GM12878 (cell line): ENCODE results near the gene CLRN1. TPM values are rescaled to one million over a fixed set of nuclear protein-coding genes. Genes with fewer than 3 reads are reported as not detected.

Experiments used
- ATAC-seq: fragments of 200-7000 bp; cut with Tn5 transposase; 3 replicates; pipeline ENCODE4 v1.9.1; 2020; ENCODE audit warnings: mild to moderate bottlenecking, moderate library complexity
- BruUV-seq: library from RNA; stranded (reverse); fragments of 400-500 nt; replicated peaks from 2 replicates; lab custom pipeline; 2021; lab: Mats Ljungman, UMichigan
- CTCF ChIA-PET: fragments of 300-600 bp; sonication (Branson Sonifier 250); formaldehyde crosslinking; extraction: SDS; loops from one replicate; lab custom pipeline; 2021; ENCODE audit warnings: inconsistent platforms; lab: Yijun Ruan, JAX
- POLR2A ChIA-PET: fragments of 350-600 bp; formaldehyde crosslinking; extraction: SDS; loops from one replicate; lab custom pipeline; 2021; ENCODE audit warnings: inconsistent platforms; lab: Charles Lee
- RAD21 ChIA-PET: fragments of 300-600 bp; sonication (Branson Sonifier 250); formaldehyde crosslinking; loops from one replicate; lab custom pipeline; 2023; ENCODE audit warnings: antibody characterized with exemption; ENCODE audit not compliant: unreplicated experiment; lab: Charles Lee
- SMC1A ChIA-PET: fragments of 300-600 bp; sonication (Branson Sonifier 250); formaldehyde crosslinking; loops from one replicate; lab custom pipeline; 2023; ENCODE audit not compliant: unreplicated experiment, uncharacterized antibody; lab: Charles Lee
- DNase-seq: peaks from one replicate; pipeline ENCODE4 v3.0.0-alpha.2; 2011; ENCODE audit warnings: low read depth, low spot score
- FAIRE-seq: peaks from 3 replicates; lab custom pipeline; 2011; peaks lifted over from hg19 to GRCh38; lab: Jason Lieb, UNC
- H2AFZ ChIP-seq: 2 replicates; pipeline ENCODE4 v1.6.0; 2011; ENCODE audit warnings: low read depth, low read length, control low read depth; ENCODE audit not compliant: control insufficient read depth
- H3K27ac ChIP-seq: 2 replicates; pipeline ENCODE4 v1.5.1; 2011; ENCODE audit warnings: control low read depth; ENCODE audit not compliant: control insufficient read depth, insufficient read depth
- H3K27me3 ChIP-seq, 2 experiments: replicated peaks in 1 of 2; 2 replicates each; pipeline versions ENCODE4 v1.6.0 to v1.6.1; 2011; ENCODE audit warnings: low read length in 1 of 2; ENCODE audit not compliant: control insufficient read depth in 2 of 2, insufficient read depth in 2 of 2
- H3K36me3 ChIP-seq, 2 experiments: 2 replicates each; pipeline ENCODE4 v1.5.1; 2011; ENCODE audit warnings: low read length in 1 of 2; ENCODE audit not compliant: control insufficient read depth in 2 of 2, insufficient read depth in 2 of 2
- H3K4me1 ChIP-seq: 2 replicates; pipeline ENCODE4 v1.6.1; 2011; ENCODE audit warnings: mild to moderate bottlenecking, low read length, moderate library complexity, mixed read lengths; ENCODE audit not compliant: control insufficient read depth, insufficient read depth
- H3K4me2 ChIP-seq: 2 replicates; pipeline ENCODE4 v1.6.0; 2011; ENCODE audit warnings: control low read depth; ENCODE audit not compliant: control insufficient read depth, insufficient read depth
- H3K4me3 ChIP-seq: fragments of 200-600 bp; sonication (generic); 2 replicates; pipeline ENCODE4 v1.5.1; 2016
- H3K79me2 ChIP-seq: 2 replicates; pipeline ENCODE4 v1.6.0; 2011; ENCODE audit warnings: low read length; ENCODE audit not compliant: control insufficient read depth, insufficient read depth
- H3K9ac ChIP-seq: 2 replicates; pipeline ENCODE4 v1.8.0; 2011; ENCODE audit warnings: low read length, control low read depth, mixed read lengths; ENCODE audit not compliant: control insufficient read depth, insufficient read depth
- H3K9me3 ChIP-seq: replicated peaks from 3 replicates; pipeline ENCODE4 v1.5.1; 2011; ENCODE audit warnings: mild to moderate bottlenecking, low read length; ENCODE audit not compliant: control insufficient read depth, insufficient read depth
- H4K20me1 ChIP-seq: 2 replicates; pipeline ENCODE4 v1.6.0; 2011; ENCODE audit not compliant: control insufficient read depth, insufficient read depth
- CBX5 ChIP-seq: sonication (generic); IDR thresholded peaks from 2 replicates; pipeline ENCODE4 v1.6.1; 2016; ENCODE audit warnings: low read depth, moderate library complexity, mild to moderate bottlenecking, inconsistent platforms
- CREB1 ChIP-seq: IDR thresholded peaks from 2 replicates; pipeline ENCODE4 v1.6.1; 2012; ENCODE audit warnings: low read depth, mild to moderate bottlenecking, inconsistent platforms
- EED ChIP-seq: sonication (generic); IDR thresholded peaks from 2 replicates; pipeline ENCODE4 v1.6.1; 2016; ENCODE audit warnings: antibody characterized with exemption, low read depth
- FOXM1 ChIP-seq: IDR thresholded peaks from 2 replicates; pipeline ENCODE4 v1.6.1; 2012; ENCODE audit warnings: low read depth, mild to moderate bottlenecking, inconsistent platforms, low read length, moderate library complexity
- HDGF ChIP-seq: fragments of 450-650 bp; IDR thresholded peaks from 2 replicates; pipeline ENCODE4 v1.6.1; 2016; ENCODE audit warnings: antibody characterized with exemption
- IRF4 ChIP-seq: IDR thresholded peaks from 2 replicates; pipeline ENCODE4 v1.6.1; 2011; ENCODE audit warnings: low read depth, low read length
- JUND ChIP-seq: IDR thresholded peaks from 2 replicates; pipeline ENCODE4 v1.6.1; 2012; ENCODE audit warnings: low read depth, mild to moderate bottlenecking, low read length, improper control_type of control experiment, moderate library complexity
- NFYA ChIP-seq: IDR thresholded peaks from 2 replicates; pipeline ENCODE4 v1.6.1; 2011; ENCODE audit warnings: low read depth, mild to moderate bottlenecking, low read length, improper control_type of control experiment, borderline replicate concordance
- NFYB ChIP-seq: IDR thresholded peaks from 2 replicates; pipeline ENCODE4 v1.6.1; 2011; ENCODE audit warnings: low read depth, mild to moderate bottlenecking, low read length, improper control_type of control experiment, moderate library complexity; ENCODE audit not compliant: insufficient read depth
- NRF1 ChIP-seq: conservative IDR thresholded peaks from 2 replicates; pipeline ENCODE4 v1.6.1; 2011; ENCODE audit warnings: mild to moderate bottlenecking, low read depth, low read length, improper control_type of control experiment
- PAX8 ChIP-seq: fragments of 450-650 bp; IDR thresholded peaks from 2 replicates; pipeline ENCODE4 v1.6.1; 2017; ENCODE audit warnings: mild to moderate bottlenecking, moderate library complexity
- PML ChIP-seq: IDR thresholded peaks from 2 replicates; pipeline ENCODE4 v1.6.1; 2012; ENCODE audit warnings: low read length, inconsistent platforms
- RBBP5 ChIP-seq: fragments of 200-600 bp; sonication (generic); conservative IDR thresholded peaks from 2 replicates; pipeline ENCODE4 v1.6.1; 2016
- SMARCA5 ChIP-seq: fragments of 450-650 bp; IDR thresholded peaks from 2 replicates; pipeline ENCODE4 v1.6.1; 2017; ENCODE audit warnings: mild to moderate bottlenecking
- SUZ12 ChIP-seq: fragments of 200-600 bp; sonication (generic); IDR thresholded peaks from one replicate; pipeline ENCODE4 v1.6.1; 2018; ENCODE audit warnings: antibody characterized with exemption, mild to moderate bottlenecking; ENCODE audit not compliant: unreplicated experiment
- TAF1 ChIP-seq: IDR thresholded peaks from 2 replicates; pipeline ENCODE4 v1.6.1; 2011; ENCODE audit warnings: mild to moderate bottlenecking, low read depth, low read length, borderline replicate concordance
- YY1 ChIP-seq: IDR thresholded peaks from 2 replicates; pipeline ENCODE4 v1.6.1; 2011; ENCODE audit warnings: low read depth, mild to moderate bottlenecking, low read length
- ZZZ3 ChIP-seq: IDR thresholded peaks from 2 replicates; pipeline ENCODE4 v1.6.1; 2011; ENCODE audit warnings: low read depth; ENCODE audit not compliant: control insufficient read depth, insufficient read length
- WGBS: methylation state at CpG from one replicate; pipeline ENCODE4 v1.1.6; 2016; ENCODE audit warnings: low lambda C conversion rate; ENCODE audit not compliant: insufficient replicate concordance, insufficient coverage; ENCODE audit errors: missing lambda C conversion rate; 5-methylcytosine and 5-hydroxymethylcytosine counted together
- in situ Hi-C: fragments of 300-500 bp; cut with MboI; formaldehyde crosslinking; loops from 9 replicates; pipeline ENCODE4 v1.14.3; 2018; ENCODE audit warnings: mixed read lengths
- intact Hi-C: fragments of 100-400 bp; cut with micrococcal nuclease; formaldehyde crosslinking; loops from one replicate; pipeline ENCODE4 v1.14.2; 2022; ENCODE audit not compliant: unreplicated experiment
- polyA plus RNA-seq, 11 experiments: library from polyadenylated mRNA; depleted of rRNA in 4 of 11; unstranded in 6 of 11; stranded (reverse) in 5 of 11; fragments of >200 nt; fragmentation: Nextera tagmentation in 4 of 11; fragmentation: Illumina TruSeq in 1 of 11; extraction: Ambion mirVana in 4 of 11; extraction: Trizol in 1 of 11; gene quantifications; 1 replicate in 1 of 11; 2 replicates in 10 of 11; pipeline versions ENCODE4 v1.2.1 to v1.2.3, GENCODE V29; 2011 to 2016; ENCODE audit warnings: inconsistent platforms in 2 of 11, missing spikeins in 2 of 11, low read depth in 1 of 11
- total RNA-seq, 4 experiments: library from RNA; depleted of rRNA in 3 of 4; stranded (reverse); fragments of >200 nt in 3 of 4; fragmentation: Illumina TruSeq in 1 of 4; extraction: Trizol in 1 of 4; gene quantifications; 2 replicates each; pipeline versions ENCODE4 v1.2.1 to v1.2.3, GENCODE V29; 2013 to 2021
- TF ChIP-seq, protein P1 (sequence below): fragments of 450-650 bp; IDR thresholded peaks from 2 replicates; pipeline ENCODE4 v1.6.1; 2017; ENCODE audit warnings: low read depth, mild to moderate bottlenecking, moderate library complexity
- TF ChIP-seq, protein P2 (sequence below): fragments of 450-650 bp; IDR thresholded peaks from 2 replicates; pipeline ENCODE4 v1.6.1; 2016; ENCODE audit warnings: mild to moderate bottlenecking, moderate library complexity, borderline replicate concordance

The CLRN1 gene
- total and polyA plus RNA-seq, 10 of the 15 experiments (the other 5 are each of a cell fraction or from before 2014, with no cell fraction given): not detected

DNA sequence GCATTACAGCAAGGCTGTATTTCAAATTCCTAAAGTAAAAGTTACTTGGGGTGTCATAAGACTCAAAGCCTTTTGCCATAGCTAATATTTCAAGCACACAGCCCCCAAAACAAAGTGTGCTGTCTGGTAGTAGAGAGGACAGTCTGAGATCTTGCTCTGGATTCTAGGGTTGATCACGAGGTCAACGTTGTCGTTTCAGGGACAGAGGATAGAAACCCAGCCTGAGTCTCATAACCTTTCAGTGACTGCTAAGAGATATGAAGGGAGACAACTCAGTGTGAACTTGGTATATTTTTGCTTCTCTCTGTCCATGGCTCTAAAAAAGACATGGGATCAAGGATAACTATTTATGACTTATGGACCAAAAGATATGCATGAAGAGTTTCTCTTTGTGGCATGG lies 41.7 kb downstream of the CLRN1 start (continued):
- TF ChIP-seq HDGF: no peak
- TF ChIP-seq, protein P1, sequence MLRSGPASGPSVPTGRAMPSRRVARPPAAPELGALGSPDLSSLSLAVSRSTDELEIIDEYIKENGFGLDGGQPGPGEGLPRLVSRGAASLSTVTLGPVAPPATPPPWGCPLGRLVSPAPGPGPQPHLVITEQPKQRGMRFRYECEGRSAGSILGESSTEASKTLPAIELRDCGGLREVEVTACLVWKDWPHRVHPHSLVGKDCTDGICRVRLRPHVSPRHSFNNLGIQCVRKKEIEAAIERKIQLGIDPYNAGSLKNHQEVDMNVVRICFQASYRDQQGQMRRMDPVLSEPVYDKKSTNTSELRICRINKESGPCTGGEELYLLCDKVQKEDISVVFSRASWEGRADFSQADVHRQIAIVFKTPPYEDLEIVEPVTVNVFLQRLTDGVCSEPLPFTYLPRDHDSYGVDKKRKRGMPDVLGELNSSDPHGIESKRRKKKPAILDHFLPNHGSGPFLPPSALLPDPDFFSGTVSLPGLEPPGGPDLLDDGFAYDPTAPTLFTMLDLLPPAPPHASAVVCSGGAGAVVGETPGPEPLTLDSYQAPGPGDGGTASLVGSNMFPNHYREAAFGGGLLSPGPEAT: no peak

DNA sequence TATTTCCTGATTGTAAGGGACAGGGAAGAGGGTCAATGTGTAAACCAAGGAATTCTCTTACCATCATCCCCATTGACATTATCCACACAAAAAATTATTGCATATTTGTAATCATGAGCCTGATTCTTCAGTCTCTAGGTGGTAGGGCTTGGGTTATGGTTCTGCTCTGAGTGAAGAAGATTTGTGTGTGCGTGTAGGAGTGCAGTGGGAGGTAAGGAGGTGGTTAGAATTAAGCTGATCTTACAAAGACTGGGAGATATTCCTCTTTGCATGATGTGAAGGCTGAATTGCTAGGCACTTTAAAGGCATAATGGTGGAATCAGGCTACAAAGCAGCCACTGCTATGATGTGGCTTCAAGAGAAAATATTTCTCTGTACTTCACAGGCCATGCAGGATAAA lies 44.3 kb downstream of the CLRN1 start:
- no TSS peak for BruUV-seq
- peaks cover 0 to 2% of the 10 kb centered on the region in 2 experiments; a peak in 2 of 4 replicates for H3K27me3 ChIP-seq
- no peaks in the 10 kb centered on the region for H4K20me1 ChIP-seq
- FAIRE-seq (no peak), DNase-seq (no peak), ATAC-seq (no peak)
- H3K27ac ChIP-seq: no peak overlapping the region
- H3K9ac ChIP-seq: no peak overlapping the region
- no peaks in the 10 kb centered on the region for H3K9me3 ChIP-seq
- POLR2A ChIA-PET: no interaction called here
- H2AFZ ChIP-seq: no peak overlapping the region
- no peaks in the 10 kb centered on the region for H3K79me2 ChIP-seq
- intact Hi-C loops: loop anchor here (5.0 kb wide), 1 partner anchor 354 kb away; no protein-coding TSS in a partner anchor
- RAD21 ChIA-PET: no interaction called here
- WGBS: 53% methylated on average over 1 of the region's 1 CpG
- CTCF ChIA-PET: interaction anchor here (3.4 kb wide), 1 partner anchor 218 kb away, joined by 11 read pairs; no protein-coding TSS in a partner anchor
- SMC1A ChIA-PET: no interaction called here
- no peak overlapping the region for H3K4me3 ChIP-seq
- no peaks in the 10 kb centered on the region for H3K36me3 ChIP-seq
- H3K4me2 ChIP-seq: no peak overlapping the region
- in situ Hi-C loops: loop anchor here (10.0 kb wide), 1 partner anchor 217 kb away; no protein-coding TSS in a partner anchor
- no peaks in the 10 kb centered on the region for H3K4me1 ChIP-seq
- TF ChIP-seq CBX5 (no peak), NFYA (no peak), JUND (no peak), TAF1 (no peak), YY1 (no peak), NRF1 (no peak), SUZ12 (no peak), FOXM1 (no peak), NFYB (no peak), IRF4 (no peak), PAX8 (no peak), EED (no peak), ZZZ3 (no peak), SMARCA5 (no peak), PML (no peak), RBBP5 (no peak), CREB1 (no peak)
- TF ChIP-seq, protein P2, sequence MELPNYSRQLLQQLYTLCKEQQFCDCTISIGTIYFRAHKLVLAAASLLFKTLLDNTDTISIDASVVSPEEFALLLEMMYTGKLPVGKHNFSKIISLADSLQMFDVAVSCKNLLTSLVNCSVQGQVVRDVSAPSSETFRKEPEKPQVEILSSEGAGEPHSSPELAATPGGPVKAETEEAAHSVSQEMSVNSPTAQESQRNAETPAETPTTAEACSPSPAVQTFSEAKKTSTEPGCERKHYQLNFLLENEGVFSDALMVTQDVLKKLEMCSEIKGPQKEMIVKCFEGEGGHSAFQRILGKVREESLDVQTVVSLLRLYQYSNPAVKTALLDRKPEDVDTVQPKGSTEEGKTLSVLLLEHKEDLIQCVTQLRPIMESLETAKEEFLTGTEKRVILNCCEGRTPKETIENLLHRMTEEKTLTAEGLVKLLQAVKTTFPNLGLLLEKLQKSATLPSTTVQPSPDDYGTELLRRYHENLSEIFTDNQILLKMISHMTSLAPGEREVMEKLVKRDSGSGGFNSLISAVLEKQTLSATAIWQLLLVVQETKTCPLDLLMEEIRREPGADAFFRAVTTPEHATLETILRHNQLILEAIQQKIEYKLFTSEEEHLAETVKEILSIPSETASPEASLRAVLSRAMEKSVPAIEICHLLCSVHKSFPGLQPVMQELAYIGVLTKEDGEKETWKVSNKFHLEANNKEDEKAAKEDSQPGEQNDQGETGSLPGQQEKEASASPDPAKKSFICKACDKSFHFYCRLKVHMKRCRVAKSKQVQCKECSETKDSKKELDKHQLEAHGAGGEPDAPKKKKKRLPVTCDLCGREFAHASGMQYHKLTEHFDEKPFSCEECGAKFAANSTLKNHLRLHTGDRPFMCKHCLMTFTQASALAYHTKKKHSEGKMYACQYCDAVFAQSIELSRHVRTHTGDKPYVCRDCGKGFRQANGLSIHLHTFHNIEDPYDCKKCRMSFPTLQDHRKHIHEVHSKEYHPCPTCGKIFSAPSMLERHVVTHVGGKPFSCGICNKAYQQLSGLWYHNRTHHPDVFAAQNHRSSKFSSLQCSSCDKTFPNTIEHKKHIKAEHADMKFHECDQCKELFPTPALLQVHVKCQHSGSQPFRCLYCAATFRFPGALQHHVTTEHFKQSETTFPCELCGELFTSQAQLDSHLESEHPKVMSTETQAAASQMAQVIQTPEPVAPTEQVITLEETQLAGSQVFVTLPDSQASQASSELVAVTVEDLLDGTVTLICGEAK: no peak
